ENCODE measurements around the gene ACOX1. TPM values are rescaled to one million over a fixed set of nuclear protein-coding genes. Genes with fewer than 3 reads are reported as not detected.

The ACOX1 gene
- total and polyA plus RNA-seq, 2 of the 13 experiments (the other 11 are each of a cell fraction or from before 2014, with no cell fraction given), result 86.4 to 120 TPM

DNA sequence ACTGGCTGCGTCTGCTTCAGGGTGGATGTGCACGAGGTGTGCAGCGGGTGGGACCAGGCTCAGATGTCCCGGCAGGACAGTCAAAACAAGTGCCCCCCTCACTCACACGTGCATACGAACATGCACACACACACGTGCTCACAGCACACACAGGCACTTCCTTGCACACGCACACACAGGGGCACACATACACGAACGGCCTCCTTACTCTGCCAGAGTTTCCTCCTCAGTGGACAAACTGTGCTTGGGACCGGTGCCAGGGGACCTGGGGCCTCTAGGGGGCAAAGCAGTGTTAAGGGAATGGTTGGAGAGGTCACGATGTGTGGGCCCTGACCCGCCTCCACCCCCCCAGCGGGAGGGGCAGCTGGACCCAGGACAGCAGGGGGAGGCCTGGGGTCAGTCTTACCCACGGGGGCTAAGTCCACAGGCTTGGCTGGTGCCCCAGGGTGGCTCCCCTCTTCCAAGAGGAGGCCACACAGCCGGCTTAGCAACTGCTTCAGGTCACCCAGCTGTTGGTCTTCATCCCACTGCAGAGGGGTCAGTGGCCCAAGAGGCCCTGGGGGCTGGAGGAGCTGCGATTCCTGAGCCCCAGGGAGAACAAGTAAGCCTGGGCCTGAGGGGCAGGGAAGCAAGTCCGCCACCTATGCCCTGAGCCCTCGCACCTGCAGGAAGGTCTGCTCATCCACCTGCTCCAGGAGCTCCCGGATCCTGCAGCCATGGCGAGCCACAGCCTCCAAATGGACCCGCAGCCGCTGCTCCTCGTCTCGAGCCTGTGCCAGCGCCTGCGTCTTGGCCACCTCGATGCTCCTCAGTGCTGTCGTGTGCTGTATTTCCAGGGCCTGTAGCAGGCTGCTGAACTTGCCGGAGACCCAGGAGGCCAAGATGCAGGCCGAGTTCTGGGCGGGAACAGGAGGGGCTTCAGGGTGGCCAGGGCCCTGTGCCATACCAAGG lies 87.1 kb downstream of the ACOX1 start (continued):
- no peak for TF ChIP-seq RNF219 (CRISPR knock-in tag; IDR thresholded peaks at IDR 0.05)
- TF ChIP-seq, protein P1, sequence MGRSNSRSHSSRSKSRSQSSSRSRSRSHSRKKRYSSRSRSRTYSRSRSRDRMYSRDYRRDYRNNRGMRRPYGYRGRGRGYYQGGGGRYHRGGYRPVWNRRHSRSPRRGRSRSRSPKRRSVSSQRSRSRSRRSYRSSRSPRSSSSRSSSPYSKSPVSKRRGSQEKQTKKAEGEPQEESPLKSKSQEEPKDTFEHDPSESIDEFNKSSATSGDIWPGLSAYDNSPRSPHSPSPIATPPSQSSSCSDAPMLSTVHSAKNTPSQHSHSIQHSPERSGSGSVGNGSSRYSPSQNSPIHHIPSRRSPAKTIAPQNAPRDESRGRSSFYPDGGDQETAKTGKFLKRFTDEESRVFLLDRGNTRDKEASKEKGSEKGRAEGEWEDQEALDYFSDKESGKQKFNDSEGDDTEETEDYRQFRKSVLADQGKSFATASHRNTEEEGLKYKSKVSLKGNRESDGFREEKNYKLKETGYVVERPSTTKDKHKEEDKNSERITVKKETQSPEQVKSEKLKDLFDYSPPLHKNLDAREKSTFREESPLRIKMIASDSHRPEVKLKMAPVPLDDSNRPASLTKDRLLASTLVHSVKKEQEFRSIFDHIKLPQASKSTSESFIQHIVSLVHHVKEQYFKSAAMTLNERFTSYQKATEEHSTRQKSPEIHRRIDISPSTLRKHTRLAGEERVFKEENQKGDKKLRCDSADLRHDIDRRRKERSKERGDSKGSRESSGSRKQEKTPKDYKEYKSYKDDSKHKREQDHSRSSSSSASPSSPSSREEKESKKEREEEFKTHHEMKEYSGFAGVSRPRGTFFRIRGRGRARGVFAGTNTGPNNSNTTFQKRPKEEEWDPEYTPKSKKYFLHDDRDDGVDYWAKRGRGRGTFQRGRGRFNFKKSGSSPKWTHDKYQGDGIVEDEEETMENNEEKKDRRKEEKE (IDR thresholded peaks at IDR 0.05), result no peak
- TF ChIP-seq HDAC2 (CRISPR knock-in tag; IDR thresholded peaks at IDR 0.05), result peak; percentile 85
- peak; percentile 32; the same call in 1 of the 2 replicates for TF ChIP-seq MTERF4 (CRISPR knock-in tag; IDR thresholded peaks at IDR 0.05)
- no peak for TF ChIP-seq TAF15 (IDR thresholded peaks at IDR 0.05; ENCODE audit: low read depth, low read length, poor library complexity, severe bottlenecking)
- TF ChIP-seq ZFY (CRISPR knock-in tag; IDR thresholded peaks at IDR 0.05), result peak; percentile 38; the same call in 1 of the 2 replicates
- TF ChIP-seq, protein P2, sequence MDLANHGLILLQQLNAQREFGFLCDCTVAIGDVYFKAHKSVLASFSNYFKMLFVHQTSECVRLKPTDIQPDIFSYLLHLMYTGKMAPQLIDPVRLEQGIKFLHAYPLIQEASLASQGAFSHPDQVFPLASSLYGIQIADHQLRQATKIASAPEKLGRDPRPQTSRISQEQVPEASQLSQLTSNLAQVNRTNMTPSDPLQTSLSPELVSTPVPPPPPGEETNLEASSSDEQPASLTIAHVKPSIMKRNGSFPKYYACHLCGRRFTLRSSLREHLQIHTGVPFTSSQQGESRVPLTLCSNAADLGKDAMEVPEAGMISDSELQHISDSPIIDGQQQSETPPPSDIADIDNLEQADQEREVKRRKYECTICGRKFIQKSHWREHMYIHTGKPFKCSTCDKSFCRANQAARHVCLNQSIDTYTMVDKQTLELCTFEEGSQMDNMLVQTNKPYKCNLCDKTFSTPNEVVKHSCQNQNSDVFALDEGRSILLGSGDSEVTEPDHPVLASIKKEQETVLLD (CRISPR knock-in tag; IDR thresholded peaks at IDR 0.05; ENCODE audit: low read depth), result 0 out of 2 replicates have a peak, but pooled peaks have one; percentile 7
- TF ChIP-seq ELF1 (CRISPR knock-in tag; IDR thresholded peaks at IDR 0.05), result peak; percentile 39; the same call in 1 of the 2 replicates
- 0 out of 2 replicates have a peak, but pooled peaks have one; percentile 47 for TF ChIP-seq MIER3 (CRISPR knock-in tag; IDR thresholded peaks at IDR 0.05; ENCODE audit: borderline replicate concordance)
- no peak; the same call in 1 of the 2 replicates for TF ChIP-seq ZNF446 (CRISPR knock-in tag; IDR thresholded peaks at IDR 0.05)
- TF ChIP-seq EZH2 (conservative IDR thresholded peaks at IDR 0.05; ENCODE audit: low read depth, low read length), result no peak
- TF ChIP-seq BRCA1 (CRISPR knock-in tag; IDR thresholded peaks at IDR 0.05), result peak; percentile 66; the same call in 1 of the 2 replicates
- TF ChIP-seq CC2D1A (CRISPR knock-in tag; IDR thresholded peaks at IDR 0.05), result no peak
- TF ChIP-seq NFIB (CRISPR knock-in tag; IDR thresholded peaks at IDR 0.05; ENCODE audit: borderline replicate concordance), result peak; percentile 80
- no peak; the same call in 1 of the 2 replicates for TF ChIP-seq ZSCAN29 (CRISPR knock-in tag; conservative IDR thresholded peaks at IDR 0.05)
- no peak; the same call in 1 of the 2 replicates for TF ChIP-seq ARHGAP35 (CRISPR knock-in tag; IDR thresholded peaks at IDR 0.05; ENCODE audit: borderline replicate concordance)
- no peak for TF ChIP-seq TRIM22 (IDR thresholded peaks at IDR 0.05)
